H1 (cell line): Measurements from ENCODE around the gene ACCS. TPM values are rescaled to one million over a fixed set of nuclear protein-coding genes. Genes with fewer than 3 reads are reported as not detected.

Source experiments
- CBX8 ChIP-seq: fragments of 300-800, 300-1000 bp; sonication (generic); IDR thresholded peaks from 2 replicates; pipeline ENCODE4 v1.7.1; 2016; ENCODE audit warnings: low read depth, low read length, borderline replicate concordance
- CHD7 ChIP-seq: fragments of 300-600 bp; sonication (generic); IDR thresholded peaks from 2 replicates; pipeline ENCODE4 v1.7.1; 2012; ENCODE audit warnings: low read length, moderate library complexity, mild to moderate bottlenecking, inconsistent platforms; ENCODE audit not compliant: insufficient replicate concordance
- NRF1 ChIP-seq: IDR thresholded peaks from 2 replicates; pipeline ENCODE4 v1.6.1; 2011; ENCODE audit warnings: mild to moderate bottlenecking, low read depth, low read length, improper control_type of control experiment
- polyA plus RNA-seq, 7 experiments: library from polyadenylated mRNA; depleted of rRNA in 3 of 7; stranded (reverse) in 5 of 7; unstranded in 2 of 7; fragments of >200 nt in 5 of 7; fragments of 200-250 nt in 2 of 7; gene quantifications; 1 replicate in 5 of 7; 2 replicates in 1 of 7; 4 replicates in 1 of 7; pipeline versions ENCODE4 v1.2.1 to v1.2.3, GENCODE V29; 2011 to 2013; ENCODE audit warnings: missing spikeins in 2 of 7, mixed read lengths in 2 of 7
- total RNA-seq: library from RNA; stranded (reverse); fragmentation: NEBNext Ultra II Directional; extraction: Animal tissue kit (Norgen Biotek cat#: 25700); gene quantifications from 2 replicates; pipeline ENCODE4 v1.2.1, GENCODE V29; 2021

ACCS gene
- total and polyA plus RNA-seq, 2 of the 8 experiments (the other 6 are each of a cell fraction or from before 2014, with no cell fraction given), result 6.0 to 8.0 TPM

- no peak for TF ChIP-seq CHD7
- TF ChIP-seq NRF1, result no peak
- no peak for TF ChIP-seq CBX8
Observed at GRCh38 chr11:44072757-44073658, 6.9 kb downstream of the ACCS start (continued).
